CD4-positive, alpha-beta memory T cell (primary cell): ENCODE results near the gene DENND2A. TPM values are rescaled to one million over a fixed set of nuclear protein-coding genes. Genes with fewer than 3 reads are reported as not detected.
A peak's percentile ranks its signal among the peaks of the same experiment; 100 is the strongest.
"Not testable (repeated sequence)": the region's sequence is repeated elsewhere in the genome, so short reads cannot be mapped to it uniquely, and the experiment has no call there.

Experiments
- CTCF ChIA-PET: fragments of 350-600 bp; sonication (Branson Sonifier 250); formaldehyde crosslinking; loops from one replicate; lab custom pipeline; 2021; ENCODE audit warnings: inconsistent platforms; ENCODE audit not compliant: partially characterized antibody; lab: Charles Lee
- POLR2A ChIA-PET: fragments of 350-600 bp; sonication (Branson Sonifier 250); formaldehyde crosslinking; loops from one replicate; lab custom pipeline; 2021; ENCODE audit not compliant: partially characterized antibody; lab: Charles Lee
- DNase-seq, 5 donors: peaks; one replicate each; pipeline versions ENCODE4 v3.0.0 to v3.0.0-alpha.2; 2020 to 2022; ENCODE audit warnings: mixed read lengths in 1 of 5
- H3K27ac ChIP-seq: one replicate; pipeline ENCODE4 v1.7.0; 2013; ENCODE audit warnings: low read depth, low read length
- H3K27me3 ChIP-seq: 2 replicates; pipeline ENCODE4 v1.7.0; 2013; ENCODE audit warnings: mild to moderate bottlenecking, low read length, moderate library complexity; ENCODE audit not compliant: insufficient read depth
- H3K36me3 ChIP-seq: 2 replicates; pipeline ENCODE4 v1.7.0; 2013; ENCODE audit warnings: mild to moderate bottlenecking, low read length, moderate library complexity; ENCODE audit not compliant: insufficient read depth
- H3K4me1 ChIP-seq: 2 replicates; pipeline ENCODE4 v1.7.0; 2013; ENCODE audit warnings: mild to moderate bottlenecking, low read length, moderate library complexity; ENCODE audit not compliant: insufficient read depth
- H3K4me3 ChIP-seq, 2 donors: one replicate each; pipeline ENCODE4 v1.7.0; 2013; ENCODE audit warnings: low read length in 2 of 2, mild to moderate bottlenecking in 1 of 2
- H3K9me3 ChIP-seq, 2 donors: one replicate each; pipeline ENCODE4 v1.7.0; 2013; ENCODE audit warnings: low read length in 2 of 2, control low read depth in 1 of 2; ENCODE audit not compliant: control insufficient read depth in 1 of 2
- H3K27ac Mint-ChIP-seq, 7 donors: one replicate each; pipeline ENCODE4 v1.8.0; 2020 to 2021; ENCODE audit warnings: mixed read lengths in 7 of 7, mild to moderate bottlenecking in 6 of 7, inconsistent platforms in 3 of 7, moderate library complexity in 3 of 7
- H3K27me3 Mint-ChIP-seq, 2 donors: one replicate each; pipeline ENCODE4 v1.8.0; 2020 to 2021; ENCODE audit warnings: mixed read lengths in 2 of 2
- H3K36me3 Mint-ChIP-seq, 2 donors: one replicate each; pipeline ENCODE4 v1.8.0; 2020 to 2021; ENCODE audit warnings: mixed read lengths in 2 of 2, inconsistent platforms in 1 of 2, mild to moderate bottlenecking in 1 of 2
- H3K4me1 Mint-ChIP-seq, 4 donors: one replicate each; pipeline ENCODE4 v1.8.0; 2020 to 2021; ENCODE audit warnings: mixed read lengths in 4 of 4, mild to moderate bottlenecking in 1 of 4
- H3K4me3 Mint-ChIP-seq, 8 donors: one replicate each; pipeline ENCODE4 v1.8.0; 2020 to 2021; ENCODE audit warnings: mixed read lengths in 8 of 8, mild to moderate bottlenecking in 7 of 8, moderate library complexity in 6 of 8, inconsistent platforms in 3 of 8
- H3K9me3 Mint-ChIP-seq, 8 donors: one replicate each; pipeline ENCODE4 v1.8.0; 2020 to 2021; ENCODE audit warnings: mixed read lengths in 8 of 8, mild to moderate bottlenecking in 5 of 8, inconsistent platforms in 3 of 8, moderate library complexity in 1 of 8
- intact Hi-C: fragments of 100-400 bp; cut with micrococcal nuclease; formaldehyde crosslinking; loops from one replicate; pipeline ENCODE4 v1.15.1; 2023
- polyA plus RNA-seq, 2 donors: library from polyadenylated mRNA; unstranded; fragments of 300-500 nt; fragmentation: Illumina TruSeq; gene quantifications; one replicate each; pipeline ENCODE4 v1.2.3, GENCODE V29; 2021
- total RNA-seq, 2 experiments: library from RNA; stranded (reverse); gene quantifications; one replicate each; pipeline ENCODE4 v1.2.3, GENCODE V29; 2021

Gene DENND2A
- total and polyA plus RNA-seq, 4 experiments from 2014 or later, result not detected

GRCh38 chr7:140676956-140677355 lies 36.3 kb upstream of the DENND2A start:
- DNase-seq, H3K27ac Mint-ChIP-seq, H3K9me3 ChIP-seq, H3K4me3 Mint-ChIP-seq, H3K4me3 ChIP-seq, H3K27me3 Mint-ChIP-seq, H3K27ac ChIP-seq, CTCF ChIA-PET, POLR2A ChIA-PET, H3K27me3 ChIP-seq, H3K9me3 Mint-ChIP-seq: not testable (repeated sequence)
- peaks cover 28% of the 10 kb centered on the region for H3K4me1 ChIP-seq
- H3K36me3 ChIP-seq, result peaks cover 14% of the 10 kb centered on the region
- H3K36me3 Mint-ChIP-seq, result peaks cover 40 to 46% of the 10 kb centered on the region in 2 donors
- intact Hi-C loops, result loop anchor here (10.0 kb wide), 1 partner anchor 1332 kb away; the partner anchor contains the start of gene FMC1
- peaks cover 17 to 42% (median 22%) of the 10 kb centered on the region in 4 donors for H3K4me1 Mint-ChIP-seq

GRCh38 chr7:140676306-140676705 lies 35.7 kb upstream of the DENND2A start:
- Histone ChIP-seq H3K27me3 (no peaks in the 10 kb centered on the region), H3K9me3 (no peaks in the 10 kb centered on the region), H3K4me3 (no peak overlapping the region), H3K36me3 (peaks cover 14% of the 10 kb centered on the region), H3K27ac (no peak overlapping the region), H3K4me1 (peaks cover 28% of the 10 kb centered on the region)
- no peaks in the 10 kb centered on the region for H3K27me3 Mint-ChIP-seq
- peaks cover 17 to 42% (median 22%) of the 10 kb centered on the region in 4 donors for H3K4me1 Mint-ChIP-seq
- peaks cover 0 to 1% (median 0%) of the 10 kb centered on the region in 8 donors for H3K9me3 Mint-ChIP-seq
- ChIA-PET CTCF (interaction anchor here (1.2 to 1.3 kb wide), 2 partner anchors 112 to 336 kb away, joined by 3 read pairs; no protein-coding TSS in a partner anchor), POLR2A (no interaction called here)
- DNase-seq, result no peak
- peak overlapping the region in 2 of 8 donors; percentile 1 to 18 for H3K4me3 Mint-ChIP-seq
- peak overlapping the region in 2 of 7 donors; percentile 21 to 67 for H3K27ac Mint-ChIP-seq
- peaks cover 38 to 44% of the 10 kb centered on the region in 2 donors for H3K36me3 Mint-ChIP-seq
- intact Hi-C loops, result loop anchor here (10.0 kb wide), 1 partner anchor 1332 kb away; the partner anchor contains the start of gene FMC1

GRCh38 chr7:140675726-140676125 lies 35.1 kb upstream of the DENND2A start:
- no peak for DNase-seq
- no peaks in the 10 kb centered on the region for H3K27me3 Mint-ChIP-seq
- H3K9me3 Mint-ChIP-seq, result no peaks in the 10 kb centered on the region
- Histone ChIP-seq H3K9me3 (no peaks in the 10 kb centered on the region), H3K4me1 (peaks cover 28% of the 10 kb centered on the region), H3K27me3 (no peaks in the 10 kb centered on the region), H3K27ac (no peak overlapping the region), H3K4me3 (no peak overlapping the region), H3K36me3 (peaks cover 11% of the 10 kb centered on the region)
- peaks cover 35 to 40% of the 10 kb centered on the region in 2 donors for H3K36me3 Mint-ChIP-seq
- ChIA-PET CTCF (interaction anchor here (1.2 to 1.3 kb wide), 2 partner anchors 113 to 337 kb away, joined by 3 read pairs; no protein-coding TSS in a partner anchor), POLR2A (interaction anchor here (3.6 kb wide), 1 partner anchor 198 kb away, joined by 17 read pairs; no protein-coding TSS in a partner anchor)
- peak overlapping the region in 3 of 7 donors; percentile 6 to 72 (median 67) for H3K27ac Mint-ChIP-seq
- H3K4me1 Mint-ChIP-seq, result peaks cover 17 to 42% (median 22%) of the 10 kb centered on the region in 4 donors
- intact Hi-C loops, result loop anchor here (10.0 kb wide), 1 partner anchor 1331 kb away; the partner anchor contains the start of gene FMC1
- H3K4me3 Mint-ChIP-seq, result peak overlapping the region in 3 of 8 donors; percentile 18 to 77 (median 74)

GRCh38 chr7:140674899-140675701 lies 34.5 kb upstream of the DENND2A start:
- DNase-seq, result no peak
- peak overlapping the region; percentile 18 to 95 (median 85) for H3K4me3 Mint-ChIP-seq
- intact Hi-C loops, result loop anchor here (10.0 kb wide), 1 partner anchor 1330 kb away; the partner anchor contains the start of gene FMC1

GRCh38 chr7:140674356-140674800 lies 33.8 kb upstream of the DENND2A start:
- no peaks in the 10 kb centered on the region for H3K9me3 ChIP-seq
- H3K27ac Mint-ChIP-seq, result peak overlapping the region; percentile 82 to 94 (median 92)
- H3K27ac ChIP-seq, result no peak overlapping the region
- no peaks in the 10 kb centered on the region for H3K9me3 Mint-ChIP-seq
- no peaks in the 10 kb centered on the region for H3K27me3 ChIP-seq
- no peak overlapping the region for H3K4me3 ChIP-seq
- peaks cover 28% of the 10 kb centered on the region for H3K4me1 ChIP-seq
- H3K4me3 Mint-ChIP-seq, result peak overlapping the region; percentile 72 to 95 (median 86)
- DNase-seq, result no peak
- no peaks in the 10 kb centered on the region for H3K27me3 Mint-ChIP-seq
- peaks cover 25 to 30% of the 10 kb centered on the region in 2 donors for H3K36me3 Mint-ChIP-seq
- intact Hi-C loops, result loop anchor here (10.0 kb wide), 1 partner anchor 1330 kb away; the partner anchor contains the start of gene FMC1
- ChIA-PET POLR2A (interaction anchor here (0.6 to 3.6 kb wide), 5 partner anchors 22 to 1640 kb away, joined by 3 to 57 read pairs (median 13); partner anchors contain the start of gene NDUFB2), CTCF (interaction anchor here (0.9 to 1.8 kb wide), 6 partner anchors 10 to 341 kb away, joined by 3 to 6 read pairs (median 4); partner anchors contain the start of gene MRPS33)
- H3K4me1 Mint-ChIP-seq, result peaks cover 17 to 42% (median 22%) of the 10 kb centered on the region in 4 donors
- H3K36me3 ChIP-seq, result peaks cover 4% of the 10 kb centered on the region

More at GRCh38 chr7:140674899-140675701, 34.5 kb upstream of the DENND2A start:
- Histone ChIP-seq H3K27me3 (no peaks in the 10 kb centered on the region), H3K27ac (no peak overlapping the region), H3K36me3 (peaks cover 4% of the 10 kb centered on the region), H3K9me3 (no peaks in the 10 kb centered on the region), H3K4me3 (no peak overlapping the region), H3K4me1 (peaks cover 28% of the 10 kb centered on the region)
- peak overlapping the region in 6 of 7 donors; percentile 4 to 90 (median 71) for H3K27ac Mint-ChIP-seq
- no peaks in the 10 kb centered on the region for H3K9me3 Mint-ChIP-seq
- H3K36me3 Mint-ChIP-seq, result peaks cover 29 to 34% of the 10 kb centered on the region in 2 donors
- ChIA-PET POLR2A (interaction anchor here (0.6 to 3.6 kb wide), 3 partner anchors 21 to 1639 kb away, joined by 3 to 57 read pairs (median 17); partner anchors contain the start of gene NDUFB2), CTCF (interaction anchor here (0.9 to 1.5 kb wide), 7 partner anchors 10 to 340 kb away, joined by 3 to 6 read pairs (median 3); partner anchors contain the start of gene MRPS33)
- peaks cover 17 to 42% (median 22%) of the 10 kb centered on the region in 4 donors for H3K4me1 Mint-ChIP-seq
- H3K27me3 Mint-ChIP-seq, result no peaks in the 10 kb centered on the region

- Histone ChIP-seq H3K36me3 (peaks cover 4% of the 10 kb centered on the region), H3K9me3 (no peaks in the 10 kb centered on the region), H3K27ac (peak overlapping the region; percentile 74), H3K4me3 (peak overlapping the region; percentile 61 to 65), H3K4me1 (peaks cover 28% of the 10 kb centered on the region), H3K27me3 (no peaks in the 10 kb centered on the region)
- peaks cover 20 to 24% of the 10 kb centered on the region in 2 donors for H3K36me3 Mint-ChIP-seq
- no peak for DNase-seq
- CTCF ChIA-PET, result interaction anchor here (0.9 to 1.8 kb wide), 9 partner anchors 9 to 342 kb away, joined by 3 to 6 read pairs (median 3); partner anchors contain the start of genes MRPS33 and NDUFB2
- peak overlapping the region; percentile 81 to 95 (median 88) for H3K4me3 Mint-ChIP-seq
- peak overlapping the region; percentile 82 to 94 (median 92) for H3K27ac Mint-ChIP-seq
- H3K9me3 Mint-ChIP-seq, result no peaks in the 10 kb centered on the region
- intact Hi-C loops, result loop anchor here (1.0 to 10.0 kb wide), 4 partner anchors 23 to 1329 kb away; partner anchors contain the start of genes FMC1, MKRN1, MRPS33 and NDUFB2
- peaks cover 17 to 42% (median 22%) of the 10 kb centered on the region in 4 donors for H3K4me1 Mint-ChIP-seq
- POLR2A ChIA-PET, result interaction anchor here (0.6 to 3.6 kb wide), 12 partner anchors 8 to 876 kb away, joined by 3 to 57 read pairs (median 4); partner anchors contain the start of gene NDUFB2
- no peaks in the 10 kb centered on the region for H3K27me3 Mint-ChIP-seq
Measured at GRCh38 chr7:140673774-140674155, 33.2 kb upstream of the DENND2A start.
